ENCODE data around the gene MCM5.

Gene MCM5

GRCh38 chr22:35380013-35380412, 19.9 kb upstream of the MCM5 start:
- DNase-seq (ENCODE audit: extremely low read depth, low read depth): no peak

GRCh38 chr22:35380537-35381423, 19.2 kb upstream of the MCM5 start, which contains the start of gene HMOX1:
Gene HMOX1, plus strand, starts transcription at chr22:35381096. Its CDS starts 78 bp downstream, at chr22:35381174.
- peak; percentile 89 for DNase-seq (ENCODE audit: extremely low read depth, low read depth)
- TF ChIP-seq CTCF (IDR thresholded peaks at IDR 0.05; ENCODE audit: low read depth, low read length): peak; percentile 23; the same call in 1 of the 2 replicates

More at GRCh38 chr22:35380013-35380412, 19.9 kb upstream of the MCM5 start:
- no peak for TF ChIP-seq CTCF (IDR thresholded peaks at IDR 0.05; ENCODE audit: low read depth, low read length)

- no peak for TF ChIP-seq CTCF (IDR thresholded peaks at IDR 0.05; ENCODE audit: low read depth, low read length)
- no peak for DNase-seq (ENCODE audit: extremely low read depth, low read depth)
Observed at GRCh38 chr22:35381424-35382009, 18.4 kb upstream of the MCM5 start.

GRCh38 chr22:35383679-35384071, 16.3 kb upstream of the MCM5 start:
- no peak for TF ChIP-seq CTCF (IDR thresholded peaks at IDR 0.05; ENCODE audit: low read depth, low read length)
- DNase-seq (ENCODE audit: extremely low read depth, low read depth): no peak

- no peak for TF ChIP-seq CTCF (IDR thresholded peaks at IDR 0.05; ENCODE audit: low read depth, low read length)
- no peak for DNase-seq (ENCODE audit: extremely low read depth, low read depth)
Observed at GRCh38 chr22:35384527-35384926, 15.4 kb upstream of the MCM5 start.

- no peak for TF ChIP-seq CTCF (IDR thresholded peaks at IDR 0.05; ENCODE audit: low read depth, low read length)
- no peak for DNase-seq (ENCODE audit: extremely low read depth, low read depth)
Observed at GRCh38 chr22:35384975-35385588, 14.9 kb upstream of the MCM5 start.

All from AG09319 (cell line).